GM12891 (cell line): Measurements from ENCODE around the gene TMEM203.

Experiments
- DNase-seq: peaks from one replicate; pipeline ENCODE4 v3.0.0; 2011; ENCODE audit warnings: low spot score; ENCODE audit not compliant: insufficient read length
- FAIRE-seq: peaks from 2 replicates; lab custom pipeline; 2011; peaks lifted over from hg19 to GRCh38; lab: Jason Lieb, UNC
- PAX5 ChIP-seq: IDR thresholded peaks from 2 replicates; pipeline ENCODE4 v1.6.1; 2011; ENCODE audit warnings: low read length, moderate library complexity, mild to moderate bottlenecking; ENCODE audit not compliant: insufficient read depth, severe bottlenecking
- POLR2A ChIP-seq: IDR thresholded peaks from 2 replicates; pipeline ENCODE4 v1.6.1; 2011; ENCODE audit warnings: low read depth, low read length, control low read depth
- POLR2AphosphoS5 ChIP-seq: IDR thresholded peaks from 2 replicates; pipeline ENCODE4 v1.6.1; 2011; ENCODE audit warnings: low read depth, low read length, control low read depth
- POU2F2 ChIP-seq: IDR thresholded peaks from 2 replicates; pipeline ENCODE4 v1.6.1; 2011; ENCODE audit warnings: low read depth, mild to moderate bottlenecking, control low read depth, low read length, moderate library complexity
- SPI1 ChIP-seq: IDR thresholded peaks from 2 replicates; pipeline ENCODE4 v1.6.1; 2011; ENCODE audit warnings: low read depth, low read length, control low read depth
- TAF1 ChIP-seq: IDR thresholded peaks from 2 replicates; pipeline ENCODE4 v1.6.1; 2011; ENCODE audit warnings: low read depth, low read length, control low read depth

Gene TMEM203

DNA sequence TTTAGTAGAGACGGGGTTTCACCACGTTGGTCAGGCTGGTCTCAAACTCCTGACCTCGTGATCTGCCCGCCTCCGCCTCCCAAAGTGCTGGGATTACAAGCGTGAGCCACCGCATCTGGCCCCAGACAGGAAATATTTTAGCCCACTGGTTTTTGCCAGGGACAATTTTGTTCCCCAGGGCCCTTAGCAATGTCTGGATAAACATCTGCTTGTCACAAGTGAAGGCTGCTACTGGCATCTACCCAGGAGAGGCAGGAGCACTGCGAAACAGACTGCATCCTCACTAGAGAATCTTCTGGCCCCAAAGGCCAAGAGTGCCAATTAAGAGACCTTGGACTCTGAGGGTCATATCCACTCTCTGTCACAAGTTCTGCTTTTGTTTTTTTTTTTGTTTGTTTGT lies 2.5 kb downstream of the TMEM203 start:
- DNase-seq = no peak
- no peak for FAIRE-seq
- no peak for TF ChIP-seq POU2F2
- no peak for TF ChIP-seq POLR2AphosphoS5
- no peak for TF ChIP-seq PAX5
- no peak for TF ChIP-seq SPI1
- TF ChIP-seq POLR2A = no peak
- no peak for TF ChIP-seq TAF1

DNA sequence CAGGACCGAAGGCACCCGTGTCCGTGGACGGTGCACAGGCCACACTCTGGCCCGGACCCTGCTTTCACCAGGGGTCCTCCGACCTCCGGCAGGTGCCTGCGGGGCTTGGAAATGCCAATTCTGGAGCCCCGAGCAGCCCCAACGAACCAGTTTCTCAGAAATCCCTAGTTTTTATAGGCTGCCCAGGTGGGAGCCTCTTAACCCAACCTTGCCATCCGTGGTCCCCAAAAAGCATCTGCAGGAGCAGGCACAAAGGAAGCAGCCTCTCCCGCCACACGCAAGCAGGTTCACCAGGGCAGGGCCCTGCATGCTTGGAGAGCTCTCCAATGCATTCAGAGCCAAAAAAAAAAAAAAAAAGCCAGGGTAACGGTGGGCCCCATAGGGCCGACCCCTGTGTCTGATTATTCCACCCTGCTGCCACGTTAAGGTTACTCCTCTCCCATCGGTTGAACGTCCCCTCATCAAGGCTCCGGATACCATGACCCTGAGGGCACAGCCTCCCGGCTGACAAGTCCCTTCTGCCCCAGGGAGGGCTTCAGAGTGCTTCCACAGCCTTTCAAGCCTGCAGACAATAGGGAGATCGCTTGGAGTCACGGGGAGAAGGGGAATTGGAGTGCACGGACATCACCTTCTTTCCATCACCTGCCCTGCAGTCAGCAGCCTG lies 4.1 kb downstream of the TMEM203 start:
- DNase-seq (no peak), FAIRE-seq (no peak)
- TF ChIP-seq TAF1 (no peak), SPI1 (no peak), POLR2A (peak; percentile 30; the same call in 1 of the 2 replicates), POU2F2 (0 out of 2 replicates have a peak, but pooled peaks have one; percentile 9), PAX5 (no peak), POLR2AphosphoS5 (no peak)

DNA sequence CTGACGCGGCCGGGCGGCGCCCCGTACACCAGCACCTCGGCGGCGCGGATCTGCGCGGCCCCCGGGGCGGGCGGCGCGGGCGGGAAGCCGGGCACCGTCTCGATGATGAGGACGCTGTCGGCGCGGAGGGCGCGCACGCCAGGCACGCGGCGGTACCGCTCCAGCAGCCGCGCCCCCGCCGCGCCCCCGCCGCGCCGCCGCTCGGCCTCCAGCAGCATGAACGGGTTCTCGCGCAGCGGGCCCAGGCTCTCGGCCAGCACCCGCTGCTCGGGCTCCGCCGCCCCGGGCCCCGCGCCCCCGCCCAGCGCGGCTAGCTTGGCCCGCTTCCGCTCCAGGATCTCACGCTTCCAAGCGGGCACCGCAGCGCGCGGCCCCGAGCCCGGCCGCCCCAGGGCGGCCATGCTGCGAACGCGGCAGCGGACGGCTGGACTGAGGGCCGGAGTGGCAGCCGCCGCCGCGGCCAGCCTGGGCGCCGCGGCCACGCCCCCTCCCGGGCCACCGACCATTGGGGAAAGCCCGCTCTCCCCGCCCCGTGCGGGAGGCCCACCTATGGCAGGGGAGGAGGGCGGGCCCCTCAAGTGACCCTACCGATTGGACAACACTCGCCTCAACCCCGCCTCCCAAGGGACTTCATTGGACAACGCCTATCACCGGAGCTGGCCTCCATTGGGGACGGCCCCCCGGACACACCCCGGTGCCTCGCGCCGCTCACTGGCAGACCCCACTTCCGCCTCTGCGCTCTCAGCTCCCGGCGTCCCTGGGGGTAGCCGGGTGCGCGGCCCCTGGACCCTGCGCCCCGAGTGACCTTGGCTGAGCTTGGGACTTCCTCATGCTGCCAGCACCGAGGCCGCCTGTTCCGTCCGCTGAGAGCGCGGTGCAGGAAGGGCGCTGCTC lies 4.9 kb downstream of the TMEM203 start, which contains the start of gene TPRN:
Gene TPRN, minus strand, starts transcription at position 431 of the 894 bp plus-strand sequence. Its CDS starts 30 bp downstream, at position 401.
- peak; percentile 99 for FAIRE-seq
- TF ChIP-seq PAX5 = peak; percentile 91
- peak; percentile 80 for TF ChIP-seq POLR2A
- TF ChIP-seq TAF1 = peak; percentile 88
- TF ChIP-seq POU2F2 = no peak
- TF ChIP-seq POLR2AphosphoS5 = peak; percentile 70; the same call in 1 of the 2 replicates
- TF ChIP-seq SPI1 = peak; percentile 63
- peak; percentile 100 for DNase-seq

- no peak for TF ChIP-seq POLR2A
- FAIRE-seq = no peak
Observed at GRCh38 chr9:137199411-137200121, 5.9 kb downstream of the TMEM203 start.

DNA sequence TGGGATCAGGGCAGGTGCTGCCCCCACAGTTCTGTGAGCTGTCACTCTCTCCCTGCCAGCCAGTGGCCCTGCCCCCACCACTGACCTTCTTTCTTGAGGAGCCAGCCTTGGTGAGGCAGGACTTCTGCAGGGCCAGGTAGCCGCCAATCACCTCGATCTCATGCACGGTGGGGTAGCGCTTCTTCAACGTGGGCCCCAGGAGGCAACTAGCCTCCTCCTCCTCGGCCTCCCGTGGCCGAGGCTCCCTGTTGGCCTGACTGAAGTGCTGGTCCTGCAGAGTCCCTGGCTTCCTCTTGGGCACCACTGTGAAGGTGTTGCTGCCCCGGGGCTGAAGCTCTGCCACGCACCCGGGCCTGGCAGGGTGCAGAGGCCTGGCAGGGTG lies 6.6 kb downstream of the TMEM203 start:
- FAIRE-seq (no peak), DNase-seq (no peak)
- no peak for TF ChIP-seq POLR2AphosphoS5
- no peak for TF ChIP-seq POU2F2
- no peak for TF ChIP-seq PAX5
- no peak for TF ChIP-seq SPI1
- TF ChIP-seq POLR2A = no peak
- no peak for TF ChIP-seq TAF1

More at GRCh38 chr9:137199411-137200121, 5.9 kb downstream of the TMEM203 start:
- DNase-seq = no peak

DNA sequence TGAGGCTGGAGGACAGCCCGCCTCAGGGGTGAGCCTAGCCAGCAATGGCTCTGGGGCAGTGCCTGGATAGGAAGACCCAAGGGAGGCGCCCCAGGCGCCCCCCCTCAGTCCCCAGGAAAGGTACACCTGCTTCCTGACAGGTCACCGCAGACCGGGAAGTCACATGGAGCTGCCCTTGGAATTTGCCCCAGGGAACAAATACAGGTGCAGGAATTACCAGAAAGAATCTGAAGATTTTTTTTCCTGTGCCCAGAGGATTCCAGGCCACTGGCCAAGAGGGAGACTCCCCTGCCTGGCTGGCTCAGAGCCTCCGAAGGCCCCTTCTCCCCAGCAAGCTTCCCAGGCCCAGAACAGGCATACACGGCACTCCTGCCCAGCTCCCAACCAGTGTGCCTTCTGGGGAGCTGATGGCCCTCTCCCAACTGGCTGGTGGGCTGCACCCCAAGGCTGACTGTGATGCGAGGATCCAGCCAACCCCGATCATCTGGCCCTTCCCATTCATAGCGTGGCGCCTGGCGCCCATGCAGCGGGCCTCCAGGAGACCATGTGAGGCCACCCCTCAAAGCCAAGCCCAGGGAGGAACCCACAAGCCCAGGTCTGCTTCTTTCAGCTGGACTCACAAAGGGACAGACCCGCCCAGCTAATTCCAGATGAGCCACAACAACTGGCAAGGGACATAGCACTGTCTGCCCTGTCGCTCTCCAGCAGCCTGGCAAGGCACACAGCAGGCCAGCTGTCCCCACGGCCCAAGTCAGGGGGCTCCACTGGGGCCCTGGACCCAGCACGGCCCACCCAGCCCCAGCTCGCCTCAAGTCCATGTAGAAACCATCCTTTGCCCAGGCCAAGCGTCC lies 7.2 kb downstream of the TMEM203 start:
- no peak for DNase-seq
- TF ChIP-seq POLR2A (no peak), POU2F2 (no peak), SPI1 (no peak), POLR2AphosphoS5 (no peak), TAF1 (no peak), PAX5 (no peak)
- FAIRE-seq = no peak

GRCh38 chr9:137195525-137196220 lies 9.8 kb downstream of the TMEM203 start:
- TF ChIP-seq PAX5 (no peak), POLR2A (no peak), TAF1 (no peak)
- FAIRE-seq (no peak), DNase-seq (no peak)

- DNase-seq = no peak
- FAIRE-seq = no peak
- no peak for TF ChIP-seq TAF1
- no peak for TF ChIP-seq POLR2AphosphoS5
- TF ChIP-seq POLR2A = no peak
- no peak for TF ChIP-seq SPI1
- no peak for TF ChIP-seq POU2F2
- TF ChIP-seq PAX5 = no peak
Observed at GRCh38 chr9:137194909-137195308, 10.5 kb downstream of the TMEM203 start.
